ENCODE data around the gene TP53BP2.

DNA sequence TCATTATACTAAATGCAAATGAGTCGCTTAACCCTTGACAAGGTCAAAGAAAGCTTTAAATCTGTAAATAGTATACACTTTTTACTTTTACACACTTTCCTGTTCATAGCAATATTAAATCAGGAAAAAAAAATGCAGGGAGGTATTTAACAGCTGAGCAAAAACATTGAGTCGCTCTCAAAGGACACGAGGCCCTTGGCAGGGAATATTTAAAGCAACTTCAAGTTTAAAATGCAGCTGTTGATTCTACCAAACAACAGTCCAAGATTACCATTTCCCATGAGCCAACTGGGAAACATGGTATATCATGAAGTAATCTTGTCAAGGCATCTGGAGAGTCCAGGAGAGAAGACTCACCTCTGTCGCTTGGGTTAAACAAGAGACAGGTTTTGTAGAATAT lies 70.7 kb downstream of the TP53BP2 start:
- TF ChIP-seq HCFC1 (IDR thresholded peaks at IDR 0.05; ENCODE audit: low read length) (no peak), FOXK2 (IDR thresholded peaks at IDR 0.05) (no peak), EP300 (IDR thresholded peaks at IDR 0.05; ENCODE audit: borderline replicate concordance in 1 of 2, control insufficient read depth in 1 of 2, low read depth in 2 of 2, low read length in 2 of 2) (no peak), POLR2AphosphoS5 (IDR thresholded peaks at IDR 0.05; ENCODE audit: low read length) (no peak), ZNF274 (IDR thresholded peaks at IDR 0.05; ENCODE audit: insufficient read depth, insufficient read length) (no peak), SMARCA5 (IDR thresholded peaks at IDR 0.05) (no peak), HDAC2 (IDR thresholded peaks at IDR 0.05) (no peak), SREBF2 (IDR thresholded peaks at IDR 0.05; ENCODE audit: low read length) (no peak), POLR2A (IDR thresholded peaks at IDR 0.05; ENCODE audit: low read depth, low read length) (no peak), CEBPB (IDR thresholded peaks at IDR 0.05; ENCODE audit: borderline replicate concordance in 1 of 2, low read depth in 2 of 2, low read length in 2 of 2) (no peak)
- TF ChIP-seq, protein P1, sequence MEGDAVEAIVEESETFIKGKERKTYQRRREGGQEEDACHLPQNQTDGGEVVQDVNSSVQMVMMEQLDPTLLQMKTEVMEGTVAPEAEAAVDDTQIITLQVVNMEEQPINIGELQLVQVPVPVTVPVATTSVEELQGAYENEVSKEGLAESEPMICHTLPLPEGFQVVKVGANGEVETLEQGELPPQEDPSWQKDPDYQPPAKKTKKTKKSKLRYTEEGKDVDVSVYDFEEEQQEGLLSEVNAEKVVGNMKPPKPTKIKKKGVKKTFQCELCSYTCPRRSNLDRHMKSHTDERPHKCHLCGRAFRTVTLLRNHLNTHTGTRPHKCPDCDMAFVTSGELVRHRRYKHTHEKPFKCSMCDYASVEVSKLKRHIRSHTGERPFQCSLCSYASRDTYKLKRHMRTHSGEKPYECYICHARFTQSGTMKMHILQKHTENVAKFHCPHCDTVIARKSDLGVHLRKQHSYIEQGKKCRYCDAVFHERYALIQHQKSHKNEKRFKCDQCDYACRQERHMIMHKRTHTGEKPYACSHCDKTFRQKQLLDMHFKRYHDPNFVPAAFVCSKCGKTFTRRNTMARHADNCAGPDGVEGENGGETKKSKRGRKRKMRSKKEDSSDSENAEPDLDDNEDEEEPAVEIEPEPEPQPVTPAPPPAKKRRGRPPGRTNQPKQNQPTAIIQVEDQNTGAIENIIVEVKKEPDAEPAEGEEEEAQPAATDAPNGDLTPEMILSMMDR (IDR thresholded peaks at IDR 0.05 in 2 of 3, conservative IDR thresholded peaks at IDR 0.05 in 1 of 3; ENCODE audit: control insufficient read depth in 2 of 3, extremely low read depth in 1 of 3, insufficient read depth in 1 of 3, low read depth in 3 of 3, low read length in 3 of 3): no peak

Measured in GM12878 (cell line).